HG03066 (cell line): ENCODE results near the gene PCP4L1.
"Not testable (repeated sequence)": the region's sequence is repeated elsewhere in the genome, so short reads cannot be mapped to it uniquely, and the experiment has no call there.

Experiments
- ATAC-seq: cut with Tn5 transposase; IDR thresholded peaks from one replicate; pipeline ENCODE4 v1.9.1; 2021; ENCODE audit warnings: low read depth; ENCODE audit not compliant: unreplicated experiment

PCP4L1 gene

GRCh38 chr1:161258439-161259344, at the start of gene PCP4L1:
Gene PCP4L1 (plus strand): TSS chr1:161258745. CDS start chr1:161258975, 230 bp downstream.
- ATAC-seq: no peak

GRCh38 chr1:161209790-161210409, 48.6 kb upstream of the PCP4L1 start:
- no peak for ATAC-seq

- ATAC-seq: no peak
Measured at GRCh38 chr1:161214369-161214768, 44.2 kb upstream of the PCP4L1 start.

DNA sequence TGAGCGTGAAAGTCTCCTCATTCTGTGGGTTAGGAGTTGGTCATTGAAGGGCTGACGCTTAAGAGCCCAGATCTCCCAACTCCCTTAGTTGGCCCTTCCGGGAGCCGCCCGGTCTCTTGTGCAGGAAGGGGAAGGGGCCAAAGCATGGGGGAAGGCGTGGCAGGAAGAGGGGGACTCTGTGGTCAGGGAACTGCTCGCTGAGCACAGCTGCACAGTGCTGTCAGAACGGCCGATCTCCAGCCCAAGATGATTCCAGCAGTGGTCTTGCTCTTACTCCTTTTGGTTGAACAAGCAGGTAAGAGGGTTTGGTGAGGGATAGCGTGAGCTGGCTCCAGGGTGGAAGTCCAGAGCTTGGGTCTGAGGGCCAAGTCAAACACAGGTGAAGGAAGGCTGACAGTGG, 43.5 kb upstream of the PCP4L1 start, which contains the start of gene FCER1G:
Gene FCER1G, plus strand, starts transcription at position 220 of the 400 bp plus-strand sequence. Its CDS starts 27 bp downstream, at position 247.
- ATAC-seq: no peak

- peak; percentile 94 for ATAC-seq
Measured at GRCh38 chr1:161216945-161217712, 41.4 kb upstream of the PCP4L1 start.

- ATAC-seq: no peak
Measured at GRCh38 chr1:161217831-161218230, 40.7 kb upstream of the PCP4L1 start.

DNA sequence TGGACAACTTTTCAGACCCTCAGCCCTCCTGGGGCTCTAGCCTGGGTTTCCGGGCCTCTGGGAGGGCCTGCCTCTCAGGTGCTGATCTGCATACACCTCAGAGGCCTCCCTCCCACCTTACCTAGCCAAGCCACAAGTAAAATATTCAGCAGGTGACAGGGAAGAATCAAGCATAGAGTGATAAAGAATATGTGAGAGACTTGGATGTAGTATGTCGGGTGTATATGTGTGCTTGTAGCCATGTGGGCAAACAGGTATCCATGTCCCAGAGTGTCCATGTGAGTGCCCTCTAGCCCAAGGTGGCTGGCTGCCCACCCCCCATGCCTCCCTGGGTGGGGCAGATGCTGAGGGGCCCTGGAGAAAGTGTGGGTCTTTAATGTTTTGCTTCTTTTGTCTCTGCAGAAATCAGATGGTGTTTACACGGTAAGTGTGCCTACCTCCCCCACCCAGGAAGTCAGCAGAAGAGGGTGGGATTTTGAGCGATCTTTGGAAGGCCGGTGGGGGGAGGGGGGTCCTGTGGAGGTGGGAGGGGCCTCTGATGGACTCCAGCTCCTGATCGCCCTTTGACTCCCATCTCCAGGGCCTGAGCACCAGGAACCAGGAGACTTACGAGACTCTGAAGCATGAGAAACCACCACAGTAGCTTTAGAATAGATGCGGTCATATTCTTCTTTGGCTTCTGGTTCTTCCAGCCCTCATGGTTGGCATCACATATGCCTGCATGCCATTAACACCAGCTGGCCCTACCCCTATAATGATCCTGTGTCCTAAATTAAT, 40.1 kb upstream of the PCP4L1 start:
- ATAC-seq: no peak

DNA sequence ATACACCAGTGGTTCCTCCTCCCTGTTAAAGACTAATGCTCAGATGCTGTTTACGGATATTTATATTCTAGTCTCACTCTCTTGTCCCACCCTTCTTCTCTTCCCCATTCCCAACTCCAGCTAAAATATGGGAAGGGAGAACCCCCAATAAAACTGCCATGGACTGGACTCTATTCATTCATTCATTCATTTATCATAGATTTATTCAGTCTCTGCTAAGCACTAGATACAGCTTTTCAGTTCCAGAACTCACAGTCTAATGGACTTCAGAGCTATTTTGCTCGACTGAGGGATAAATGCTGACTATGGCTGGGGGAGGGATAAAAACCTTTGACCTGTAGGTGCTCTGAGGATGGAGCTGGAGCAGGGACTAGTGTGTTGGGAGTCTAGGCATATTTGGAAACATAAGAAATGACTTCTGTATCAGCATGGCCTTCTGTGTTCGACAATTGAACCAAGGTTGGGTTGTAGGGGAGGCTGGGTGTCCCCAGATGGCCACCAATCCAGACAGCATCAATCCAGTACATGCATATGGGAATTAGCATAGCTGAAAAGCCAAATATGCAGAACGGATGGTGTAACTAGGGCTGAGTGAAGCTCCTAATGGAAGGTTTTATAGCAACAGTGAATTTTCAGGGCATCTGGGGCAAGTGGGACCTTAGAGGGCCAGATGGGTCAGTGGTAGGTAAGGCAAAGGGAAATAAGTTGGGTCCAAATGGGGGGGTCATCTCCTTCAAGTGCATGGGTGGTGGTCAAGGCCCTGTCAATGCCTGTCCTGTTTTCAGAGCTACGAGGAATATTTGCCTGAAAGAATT, 39.3 kb upstream of the PCP4L1 start:
- no peak for ATAC-seq

GRCh38 chr1:161220002-161220401, 38.5 kb upstream of the PCP4L1 start:
- no peak for ATAC-seq

DNA sequence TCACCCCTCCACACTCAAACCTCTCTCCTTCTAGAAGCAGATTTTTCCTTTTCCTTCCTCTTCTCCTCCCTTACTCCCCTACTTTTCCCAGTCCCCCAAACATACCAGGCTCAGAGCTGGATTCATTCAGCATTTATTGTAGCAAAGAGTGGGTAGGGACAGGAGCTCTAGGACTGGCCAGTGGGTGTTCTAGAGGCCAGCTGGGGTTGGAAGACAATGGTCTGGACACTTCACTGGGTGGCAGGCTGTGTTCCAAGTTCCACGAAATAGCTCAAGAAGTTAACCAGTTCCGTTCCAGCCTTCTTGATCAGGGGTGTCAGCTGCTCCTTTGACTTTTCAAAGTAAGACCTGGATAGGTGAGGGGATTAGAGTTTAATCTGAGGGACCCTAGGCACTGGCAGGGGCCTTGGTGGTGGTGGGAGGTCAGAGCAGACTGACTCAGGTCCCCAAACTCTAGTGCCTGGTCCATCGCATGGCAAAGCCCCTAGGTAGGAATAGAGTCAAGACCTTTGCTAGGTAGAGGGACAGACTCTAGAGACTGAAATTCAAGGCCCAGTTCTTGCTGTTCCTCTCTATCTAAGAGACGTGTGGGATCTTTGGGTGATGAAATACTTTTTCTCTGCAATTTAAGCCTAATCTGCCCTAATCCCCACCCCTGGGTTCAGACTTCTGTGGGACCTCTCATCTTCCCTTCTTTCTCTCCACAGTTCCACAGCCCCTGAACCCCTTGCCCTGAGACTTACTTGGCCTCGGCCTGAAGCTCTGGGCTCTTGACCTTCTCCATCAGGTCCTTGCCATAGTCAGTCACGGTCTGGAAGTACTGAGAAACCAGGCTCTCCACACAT, 36.1 kb upstream of the PCP4L1 start:
- no peak for ATAC-seq

GRCh38 chr1:161223805-161224694, 34.5 kb upstream of the PCP4L1 start:
- no peak for ATAC-seq

DNA sequence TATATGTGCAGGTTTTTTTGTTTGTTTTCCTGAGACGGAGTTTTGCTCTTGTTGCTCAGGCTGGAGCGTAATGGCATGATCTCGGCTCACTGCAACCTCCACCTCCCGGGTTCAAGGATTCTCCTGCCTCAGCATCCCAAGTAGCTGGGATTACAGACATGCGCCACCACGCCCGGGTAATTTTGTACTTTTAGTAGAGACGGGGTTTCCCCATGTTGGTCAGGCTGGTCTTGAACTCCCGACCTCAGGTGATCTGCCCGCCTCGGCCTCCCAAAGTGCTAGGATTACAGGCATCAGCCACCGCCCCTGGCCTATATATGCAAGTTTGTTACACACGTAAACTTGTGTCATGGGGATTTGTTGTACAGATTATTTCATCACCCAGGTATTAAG, 33.9 kb upstream of the PCP4L1 start:
- ATAC-seq: not testable (repeated sequence)

DNA sequence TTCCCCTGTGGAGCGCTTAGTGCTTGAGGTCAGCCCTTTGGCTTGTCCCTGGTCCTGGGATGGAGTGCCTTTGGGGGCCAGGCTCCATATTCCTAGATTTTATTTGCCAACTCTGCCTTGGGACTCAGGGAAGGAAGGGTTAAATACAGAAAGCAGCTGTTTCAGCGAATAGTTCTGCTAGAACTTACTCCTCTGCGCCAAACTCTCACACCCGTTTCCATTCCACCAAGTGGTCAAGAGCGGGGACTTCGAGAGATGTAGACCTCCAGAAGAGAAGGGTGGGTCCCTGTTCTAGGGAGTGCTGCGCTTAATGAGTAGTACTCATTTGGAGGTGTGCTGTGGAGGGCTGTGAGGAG, 33.4 kb upstream of the PCP4L1 start:
- ATAC-seq: no peak

- peak; percentile 94 for ATAC-seq
Measured at GRCh38 chr1:161225534-161226319, 32.8 kb upstream of the PCP4L1 start, which contains the start of gene TOMM40L. Gene TOMM40L (plus strand): TSS chr1:161226060. CDS start chr1:161226490, 430 bp downstream.

DNA sequence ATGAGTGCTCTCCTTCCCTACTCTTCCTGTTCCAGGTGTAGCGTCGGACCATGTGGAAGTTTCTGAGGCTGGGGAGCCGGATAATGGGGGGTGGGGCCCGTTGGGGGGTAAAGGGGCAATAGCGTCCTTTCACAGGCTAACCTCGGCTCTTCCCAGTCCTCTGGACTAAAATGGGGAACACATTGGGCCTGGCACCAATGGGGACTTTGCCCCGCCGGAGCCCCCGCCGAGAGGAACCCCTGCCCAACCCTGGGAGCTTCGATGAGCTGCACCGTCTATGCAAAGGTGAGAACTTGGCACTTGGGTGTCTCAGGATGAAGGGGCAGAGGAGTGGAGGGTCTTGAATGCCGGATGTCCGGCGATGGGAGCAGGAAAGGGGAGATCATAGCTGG, 32.2 kb upstream of the PCP4L1 start:
- no peak for ATAC-seq

- ATAC-seq: no peak
Measured at GRCh38 chr1:161226759-161227158, 31.8 kb upstream of the PCP4L1 start.
